ENCODE measurements around the gene DYNC2H1.
"Not testable (repeated sequence)": the region's sequence is repeated elsewhere in the genome, so short reads cannot be mapped to it uniquely, and the experiment has no call there.

DYNC2H1 gene

DNA sequence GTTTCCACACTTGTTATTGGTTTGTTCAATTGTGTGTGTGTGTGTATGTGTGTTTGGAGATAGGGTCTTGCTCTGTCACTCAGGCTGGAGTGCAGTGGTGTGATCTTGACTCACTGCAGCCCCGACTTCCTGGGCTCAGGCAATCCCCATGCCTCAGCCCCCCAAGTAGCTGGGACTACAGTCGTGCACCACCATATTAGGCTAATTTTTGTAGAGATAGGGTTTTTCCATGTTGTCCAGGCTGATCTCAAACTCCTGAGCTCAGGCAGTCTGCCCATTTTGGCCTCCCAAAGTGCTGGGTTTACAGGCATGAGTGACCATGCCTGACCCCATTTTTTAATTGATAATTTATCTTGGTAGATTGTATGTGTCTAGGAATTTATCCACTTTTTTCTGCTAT lies 263.7 kb downstream of the DYNC2H1 start:
- no peak for DNase-seq

DNA sequence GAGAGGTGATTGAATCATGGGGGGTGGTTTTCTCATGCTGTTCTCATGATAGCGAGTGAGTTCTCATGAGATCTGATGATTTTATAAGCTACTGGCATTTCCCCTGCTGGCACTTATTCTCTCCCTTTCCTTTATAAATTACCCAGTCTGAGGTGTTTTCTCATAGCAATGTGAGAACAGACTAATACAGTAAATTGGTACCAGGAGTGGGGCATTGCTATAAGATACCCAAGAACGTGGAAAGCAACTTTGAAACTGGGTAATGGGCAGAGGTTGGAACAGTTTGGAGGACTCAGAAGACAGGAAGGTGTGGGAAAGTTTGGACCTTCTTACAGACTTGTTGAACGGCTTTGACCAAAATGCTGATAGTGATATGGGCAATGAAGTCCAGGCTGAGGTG lies 265.0 kb downstream of the DYNC2H1 start:
- not testable (repeated sequence) for DNase-seq

DNA sequence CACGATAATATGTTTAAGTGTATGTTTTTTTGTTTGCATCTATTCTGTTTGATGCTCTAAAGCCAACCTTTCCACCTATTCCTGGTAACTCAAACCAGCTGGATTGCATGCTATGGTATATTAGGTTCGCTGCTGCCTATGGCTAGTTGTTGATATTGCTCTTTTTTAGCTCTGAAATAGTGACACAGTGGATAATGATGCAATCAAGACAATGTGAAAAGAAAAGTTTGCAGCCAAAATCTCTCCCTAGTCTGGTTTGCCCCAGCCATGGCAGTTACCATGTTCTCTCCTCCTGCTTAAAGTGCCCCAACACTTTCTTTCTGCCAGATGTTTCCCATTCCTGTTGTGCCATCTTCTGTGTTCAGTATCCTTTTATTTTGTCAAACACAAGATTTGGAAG lies 269.7 kb downstream of the DYNC2H1 start:
- DNase-seq: no peak

DNA sequence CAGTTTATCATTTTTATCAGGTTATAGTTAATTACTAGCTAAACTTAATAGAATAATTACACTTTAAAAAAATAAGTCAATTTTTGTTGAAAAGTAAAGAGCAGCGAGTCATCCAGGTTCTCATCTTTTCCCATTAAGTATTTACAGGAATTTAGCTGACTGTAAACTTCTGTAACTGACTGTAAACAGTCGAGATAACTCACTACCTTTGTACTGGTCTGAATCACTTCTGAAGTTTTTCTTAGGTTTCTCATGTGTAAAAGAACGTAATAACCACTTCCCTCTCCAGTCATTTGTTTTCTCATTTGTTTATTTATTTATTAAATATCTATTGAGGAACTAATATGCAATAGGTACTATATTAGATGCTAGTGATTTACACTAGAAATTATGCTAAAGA lies 270.8 kb downstream of the DYNC2H1 start:
- DNase-seq: no peak

DNA sequence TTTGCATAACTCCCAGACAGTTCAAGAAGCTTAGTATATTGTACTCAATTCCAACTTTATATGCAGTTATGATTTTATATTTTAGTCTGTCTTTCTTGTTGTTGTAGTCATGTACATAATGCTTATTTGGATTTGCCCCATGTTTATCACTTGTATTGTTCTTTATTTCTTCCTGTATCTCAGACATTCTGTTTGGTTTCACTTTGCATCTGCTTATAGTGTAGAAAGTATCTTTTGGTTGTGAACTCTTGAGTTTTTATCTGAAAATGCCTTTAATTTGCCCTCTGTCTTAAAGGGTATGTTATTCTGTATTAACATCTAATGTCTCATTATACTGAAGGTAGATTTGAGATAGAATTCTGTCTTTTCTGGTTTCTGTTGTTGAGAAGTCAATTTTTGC lies 275.4 kb downstream of the DYNC2H1 start:
- DNase-seq: no peak

GRCh38 chr11:103395612-103396011 lies 286.4 kb downstream of the DYNC2H1 start:
- DNase-seq: no peak

DNA sequence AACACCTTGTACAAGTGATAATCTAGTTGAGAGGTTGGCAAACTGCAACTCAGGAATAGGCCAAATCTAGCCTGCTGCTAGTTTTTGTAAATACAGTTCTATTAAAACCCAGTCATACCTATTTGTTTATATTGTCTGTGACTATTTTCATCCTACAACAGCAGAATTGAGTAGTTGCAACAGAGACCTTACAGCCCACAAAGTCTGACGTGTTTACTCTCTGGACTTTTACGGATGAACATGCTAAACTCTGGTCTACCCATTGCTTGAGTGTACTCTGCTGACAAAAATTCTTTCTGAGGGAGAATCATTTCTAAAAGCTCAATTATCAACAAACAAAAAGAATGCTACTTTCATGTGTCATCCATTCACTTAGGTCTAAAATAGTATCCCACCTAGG lies 287.0 kb downstream of the DYNC2H1 start:
- no peak for DNase-seq

- no peak for DNase-seq
Observed at GRCh38 chr11:103397369-103397768, 288.1 kb downstream of the DYNC2H1 start.

GRCh38 chr11:103398829-103399228 lies 289.6 kb downstream of the DYNC2H1 start:
- no peak for DNase-seq

DNA sequence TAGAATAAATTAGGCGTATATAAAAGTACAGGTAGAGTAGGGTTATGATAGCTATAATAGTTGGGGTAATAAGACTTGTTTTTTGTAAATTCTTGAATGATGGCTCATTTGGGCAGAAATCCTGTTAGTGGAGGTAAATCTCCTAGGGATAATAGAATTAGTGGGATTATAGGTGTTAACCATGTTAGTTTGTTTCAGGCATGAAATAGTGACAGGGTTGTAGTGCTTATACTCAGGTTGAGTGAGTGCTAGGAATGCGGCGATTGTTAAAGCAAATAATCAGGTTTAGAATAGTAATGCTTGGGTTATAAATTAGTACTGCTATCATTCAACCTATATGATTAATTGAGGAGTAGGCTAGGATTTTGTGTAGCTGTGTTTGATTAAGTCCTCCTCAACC lies 297.1 kb downstream of the DYNC2H1 start:
- DNase-seq: no peak

DNA sequence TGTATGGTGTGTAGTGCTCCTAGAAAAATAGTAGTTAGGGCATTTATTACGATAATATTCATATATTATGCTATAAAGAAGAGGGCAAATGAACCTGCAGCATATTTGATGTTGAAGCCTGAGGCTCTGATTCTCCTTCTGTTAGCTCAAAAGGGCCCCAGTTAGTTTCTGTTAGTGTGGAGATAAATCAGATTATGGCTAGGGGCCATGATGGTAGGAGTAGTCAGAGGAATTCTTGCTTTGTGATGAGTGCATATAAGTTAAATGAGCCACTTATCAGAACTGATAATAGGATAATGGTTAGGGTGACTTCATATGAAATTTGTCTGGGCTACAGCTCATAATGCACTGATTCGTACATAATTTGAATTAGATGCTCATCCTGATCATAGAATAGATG lies 298.4 kb downstream of the DYNC2H1 start:
- no peak for DNase-seq

GRCh38 chr11:103413266-103413888 lies 304.2 kb downstream of the DYNC2H1 start:
- DNase-seq: no peak

DNA sequence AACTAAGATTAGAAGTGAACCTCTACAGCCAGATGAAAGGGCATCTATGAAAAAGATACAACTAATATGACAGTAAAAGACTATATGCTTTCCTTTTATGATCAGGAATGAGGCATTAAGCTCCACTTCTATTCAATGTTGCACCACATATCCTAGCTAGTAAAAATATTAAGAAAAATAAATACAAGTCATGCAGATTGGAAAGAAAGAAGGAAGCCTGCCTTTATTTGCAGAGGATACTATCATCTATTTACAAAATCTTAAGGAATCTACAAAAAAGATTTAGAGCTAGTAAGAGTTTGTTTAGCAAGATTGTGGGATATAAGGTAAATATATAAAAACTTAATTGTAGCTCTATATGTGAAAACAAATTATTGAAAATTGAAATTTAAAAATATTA lies 308.8 kb downstream of the DYNC2H1 start:
- DNase-seq: no peak

- no peak for DNase-seq
Observed at GRCh38 chr11:103420593-103420992, 311.4 kb downstream of the DYNC2H1 start.

- no peak for DNase-seq
Observed at GRCh38 chr11:103433386-103434072, 324.3 kb downstream of the DYNC2H1 start.

GRCh38 chr11:103434073-103434411 lies 324.8 kb downstream of the DYNC2H1 start:
- no peak for DNase-seq

- DNase-seq: no peak
Observed at GRCh38 chr11:103436131-103436770, 327.0 kb downstream of the DYNC2H1 start.

- no peak for DNase-seq
Observed at GRCh38 chr11:103441021-103441420, 331.8 kb downstream of the DYNC2H1 start.

DNA sequence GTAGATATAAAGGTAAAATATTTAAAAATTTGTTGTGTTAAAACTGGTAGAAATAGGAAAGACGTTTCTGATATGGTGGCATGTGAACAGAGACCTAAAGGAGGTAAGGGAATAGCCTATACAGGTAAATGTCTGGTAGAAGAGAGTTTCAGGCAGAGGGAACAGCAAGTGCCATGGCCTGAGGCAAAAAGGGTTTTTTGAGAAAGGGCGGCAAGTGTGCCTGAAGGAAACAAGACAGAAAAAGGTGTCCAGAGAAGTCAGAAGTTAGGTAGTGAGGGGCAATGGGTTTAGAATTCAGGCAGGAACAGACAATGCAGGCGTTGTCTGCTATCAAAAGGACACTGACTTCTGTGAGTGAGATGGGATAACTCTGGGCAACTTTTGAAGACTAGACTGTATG lies 339.7 kb downstream of the DYNC2H1 start:
- no peak for DNase-seq

DNA sequence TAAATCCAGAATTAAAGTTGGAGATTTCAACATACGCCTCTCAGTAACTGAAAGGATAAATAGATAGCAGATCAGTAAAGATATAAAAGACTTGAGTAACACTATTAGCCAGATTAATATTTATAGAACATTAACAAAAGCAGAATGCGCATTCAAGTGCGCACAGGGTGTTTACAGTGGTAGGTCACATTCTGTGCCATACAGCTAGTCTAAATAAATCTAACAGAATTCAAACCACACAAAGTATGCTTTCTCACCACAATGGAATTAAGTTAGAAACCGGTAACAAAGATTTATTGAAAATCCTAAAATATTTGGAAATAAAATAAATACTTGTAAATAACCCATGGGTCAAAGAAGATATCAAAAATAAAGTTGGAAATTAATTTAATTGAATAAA lies 341.0 kb downstream of the DYNC2H1 start:
- DNase-seq: no peak

GRCh38 chr11:103453126-103453525 lies 343.9 kb downstream of the DYNC2H1 start:
- no peak for DNase-seq

- DNase-seq: no peak
Observed at GRCh38 chr11:103453915-103454709, 344.9 kb downstream of the DYNC2H1 start.

GRCh38 chr11:103464420-103464819 lies 355.2 kb downstream of the DYNC2H1 start:
- no peak for DNase-seq

Measured in right hindlimb (tissue), 1 donor.